T-helper 17 cell (primary cell): ENCODE data around the gene KRTAP9-2. TPM values are rescaled to one million over a fixed set of nuclear protein-coding genes. Genes with fewer than 3 reads are reported as not detected.

Source experiments
- total RNA-seq, 4 donors: library from RNA in 2 of 4; stranded (reverse) in 2 of 4; gene quantifications; one replicate each; pipeline ENCODE4 v1.2.3 and lab custom pipeline; 2022 to 2026

Gene KRTAP9-2
- total RNA-seq, 2 donors from 2014 or later = not detected

Other genes with a start within 250 kb of the KRTAP9-2 start
- not detected for gene KRT40, start 242.3 kb upstream of the KRTAP9-2 start, total RNA-seq
- not detected for gene KRTAP3-3, start 232.5 kb upstream of the KRTAP9-2 start, total RNA-seq
- not detected for gene KRTAP3-2, start 226.7 kb upstream of the KRTAP9-2 start, total RNA-seq
- gene KRTAP3-1, start 217.5 kb upstream of the KRTAP9-2 start, total RNA-seq = not detected
- gene KRTAP1-5, start 199.4 kb upstream of the KRTAP9-2 start, total RNA-seq = not detected
- not detected for gene KRTAP1-4, start 196.5 kb upstream of the KRTAP9-2 start, total RNA-seq
- not detected for gene KRTAP1-3, start 191.8 kb upstream of the KRTAP9-2 start, total RNA-seq
- gene KRTAP1-1, start 185.2 kb upstream of the KRTAP9-2 start, total RNA-seq = not detected
- gene KRTAP2-1, start 179.3 kb upstream of the KRTAP9-2 start, total RNA-seq = not detected
- gene KRTAP2-2, start 171.4 kb upstream of the KRTAP9-2 start, total RNA-seq = not detected
- not detected for gene KRTAP2-3, start 166.5 kb upstream of the KRTAP9-2 start, total RNA-seq
- gene KRTAP2-4, start 160.8 kb upstream of the KRTAP9-2 start, total RNA-seq = not detected
- gene KRTAP4-7, start 142.5 kb upstream of the KRTAP9-2 start, total RNA-seq = not detected
- not detected for gene KRTAP4-8, start 128.5 kb upstream of the KRTAP9-2 start, total RNA-seq
- gene KRTAP4-16, start 124.4 kb upstream of the KRTAP9-2 start, total RNA-seq = not detected
- not detected for gene KRTAP4-9, start 121.3 kb upstream of the KRTAP9-2 start, total RNA-seq
- gene KRTAP4-11, start 108.3 kb upstream of the KRTAP9-2 start, total RNA-seq = not detected
- gene KRTAP4-12, start 102.5 kb upstream of the KRTAP9-2 start, total RNA-seq = not detected
- not detected for gene KRTAP4-6, start 86.1 kb upstream of the KRTAP9-2 start, total RNA-seq
- not detected for gene KRTAP4-5, start 76.8 kb upstream of the KRTAP9-2 start, total RNA-seq
- gene KRTAP4-4, start 65.9 kb upstream of the KRTAP9-2 start, total RNA-seq = not detected
- not detected for gene KRTAP4-3, start 58.4 kb upstream of the KRTAP9-2 start, total RNA-seq
- not detected for gene KRTAP4-2, start 48.4 kb upstream of the KRTAP9-2 start, total RNA-seq
- not detected for gene KRTAP4-1, start 41.7 kb upstream of the KRTAP9-2 start, total RNA-seq
- gene KRTAP9-1, start 36.8 kb upstream of the KRTAP9-2 start, total RNA-seq = not detected
- gene KRTAP9-3, start 5.8 kb downstream of the KRTAP9-2 start, total RNA-seq = not detected
- not detected for gene KRTAP9-8, start 11.4 kb downstream of the KRTAP9-2 start, total RNA-seq
- not detected for gene KRTAP9-4, start 23.0 kb downstream of the KRTAP9-2 start, total RNA-seq
- not detected for gene KRTAP9-9, start 28.7 kb downstream of the KRTAP9-2 start, total RNA-seq
- gene KRTAP9-6, start 38.7 kb downstream of the KRTAP9-2 start, total RNA-seq = not detected
- not detected for gene KRTAP9-7, start 49.0 kb downstream of the KRTAP9-2 start, total RNA-seq
- not detected for gene KRTAP29-1, start 76.2 kb downstream of the KRTAP9-2 start, total RNA-seq
- under 1 TPM; 0.17 to 0.34 TPM for gene KRTAP16-1, start 82.7 kb downstream of the KRTAP9-2 start, total RNA-seq
- gene KRTAP17-1, start 89.1 kb downstream of the KRTAP9-2 start, total RNA-seq = not detected
- gene KRT33A, start 124.2 kb downstream of the KRTAP9-2 start, total RNA-seq = not detected
- gene KRT33B, start 143.2 kb downstream of the KRTAP9-2 start, total RNA-seq = not detected
- gene KRT34, start 155.7 kb downstream of the KRTAP9-2 start, total RNA-seq = not detected
- gene KRT31, start 171.0 kb downstream of the KRTAP9-2 start, total RNA-seq = not detected
- not detected for gene KRT37, start 197.9 kb downstream of the KRTAP9-2 start, total RNA-seq
- not detected for gene KRT38, start 214.3 kb downstream of the KRTAP9-2 start, total RNA-seq
- gene KRT32, start 240.7 kb downstream of the KRTAP9-2 start, total RNA-seq = not detected